ENCODE results near the gene ACSS2. TPM values are rescaled to one million over a fixed set of nuclear protein-coding genes. Genes with fewer than 3 reads are reported as not detected.

Gene ACSS2
- total RNA-seq, 2 donors from 2014 or later: 31.7 to 42.0 TPM

DNA sequence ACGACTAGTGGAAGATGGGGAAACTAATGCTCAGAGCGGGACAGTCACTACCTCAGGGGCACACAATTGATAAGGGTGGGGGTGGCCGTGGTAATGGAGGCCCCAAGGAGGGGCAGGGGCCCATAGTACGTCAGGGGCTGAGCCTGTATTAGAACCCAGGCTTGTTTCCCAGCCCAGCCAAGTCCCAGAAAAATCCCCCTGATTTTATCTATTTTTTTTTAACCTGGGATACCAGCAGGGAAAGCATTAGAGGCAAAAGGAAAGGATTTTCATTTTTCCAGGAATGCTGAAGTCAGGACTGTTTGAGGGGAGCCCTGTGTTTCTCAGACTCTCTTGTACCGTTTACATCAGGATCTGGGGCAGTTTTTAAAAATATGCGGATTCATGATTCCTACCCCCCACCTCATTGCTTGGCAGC lies 79.6 kb downstream of the ACSS2 start:
- Mint-ChIP-seq H3K36me3 (ENCODE audit: low read depth) (peaks cover 11% of the 10 kb centered on the region), H3K27ac (peak overlapping the region; percentile 99), H3K4me3 (peak overlapping the region; percentile 99), H3K9me3 (no peaks in the 10 kb centered on the region), H3K4me1 (peaks cover 17% of the 10 kb centered on the region), H3K27me3 (no peaks in the 10 kb centered on the region)
- no peak for ATAC-seq (replicated peaks)

DNA sequence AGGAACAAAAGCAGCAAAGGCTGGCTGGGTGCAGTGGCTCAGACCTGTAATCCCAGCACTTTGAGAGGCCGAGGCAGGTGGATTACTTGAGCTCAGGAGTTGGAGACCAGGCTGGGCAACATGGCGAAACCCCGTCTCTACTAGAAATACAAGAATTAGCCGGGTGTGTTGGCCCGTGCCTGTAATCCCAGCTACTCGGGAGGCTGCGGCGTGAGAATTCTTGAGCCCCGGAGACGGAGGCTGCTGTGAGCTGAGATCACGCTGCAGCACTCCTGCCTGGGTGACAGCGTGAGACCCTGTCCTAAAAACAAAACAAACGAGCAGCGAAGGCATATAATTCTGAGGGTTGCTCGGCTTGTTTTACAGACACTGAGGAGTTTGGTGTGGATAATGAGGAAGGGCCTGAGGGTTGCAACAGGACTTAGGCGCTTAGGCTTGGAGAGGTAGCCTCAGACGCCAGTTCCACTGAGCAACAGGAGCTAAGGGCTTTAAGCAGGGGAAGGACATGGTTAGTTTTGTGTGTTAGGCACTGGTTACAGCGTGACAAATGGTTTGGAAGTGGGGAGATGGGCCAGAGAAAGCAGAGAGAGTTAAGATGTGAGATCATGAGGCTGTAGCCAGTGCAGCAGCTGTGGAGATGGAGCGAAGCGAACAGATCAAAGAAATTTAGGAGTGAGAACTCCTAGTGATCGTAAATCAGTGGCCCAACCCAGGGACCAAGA lies 80.5 kb downstream of the ACSS2 start:
- Mint-ChIP-seq H3K4me3 (peak overlapping the region; percentile 99), H3K36me3 (ENCODE audit: low read depth) (peaks cover 11% of the 10 kb centered on the region), H3K4me1 (peaks cover 17% of the 10 kb centered on the region), H3K9me3 (no peaks in the 10 kb centered on the region), H3K27me3 (no peaks in the 10 kb centered on the region), H3K27ac (peak overlapping the region; percentile 99)
- ATAC-seq (replicated peaks): no peak

- Mint-ChIP-seq H3K4me3 (no peak overlapping the region), H3K4me1 (peaks cover 4% of the 10 kb centered on the region), H3K27me3 (no peaks in the 10 kb centered on the region), H3K27ac (no peak overlapping the region), H3K9me3 (no peaks in the 10 kb centered on the region), H3K36me3 (ENCODE audit: low read depth) (no peaks in the 10 kb centered on the region)
- no peak for ATAC-seq (replicated peaks)
These were observed 88.1 kb downstream of the ACSS2 start for GRCh38 chr20:34964486-34964885.

- H3K27me3 Mint-ChIP-seq: no peaks in the 10 kb centered on the region
- no peak overlapping the region for H3K4me3 Mint-ChIP-seq
- no peaks in the 10 kb centered on the region for H3K36me3 Mint-ChIP-seq (ENCODE audit: low read depth)
- peaks cover 4% of the 10 kb centered on the region for H3K4me1 Mint-ChIP-seq
- no peak for ATAC-seq (replicated peaks)
- H3K9me3 Mint-ChIP-seq: no peaks in the 10 kb centered on the region
- H3K27ac Mint-ChIP-seq: no peak overlapping the region
These were observed 88.6 kb downstream of the ACSS2 start for GRCh38 chr20:34965051-34965450.

DNA sequence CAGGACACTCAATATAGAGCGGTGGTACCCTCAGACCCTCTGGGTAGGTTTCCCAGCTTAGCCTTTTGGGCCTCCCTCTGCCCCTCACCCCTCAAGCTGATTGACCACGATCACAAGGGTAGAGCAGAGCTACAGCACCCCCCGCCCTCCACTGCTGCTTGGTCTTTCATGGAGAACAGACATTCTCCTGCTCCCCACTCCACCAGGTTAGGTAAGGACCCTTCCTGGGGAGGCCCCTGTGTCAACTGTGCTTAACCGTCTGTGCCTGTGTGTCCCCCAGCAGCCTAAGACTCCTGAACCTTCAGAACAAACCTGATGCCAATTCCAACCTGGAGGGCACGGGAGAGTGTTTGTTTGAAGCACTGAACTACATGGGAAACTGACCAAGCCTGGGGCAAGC lies 91.0 kb downstream of the ACSS2 start:
- Mint-ChIP-seq H3K27ac (no peak overlapping the region), H3K27me3 (no peaks in the 10 kb centered on the region), H3K4me3 (no peak overlapping the region), H3K9me3 (no peaks in the 10 kb centered on the region), H3K36me3 (ENCODE audit: low read depth) (no peaks in the 10 kb centered on the region), H3K4me1 (no peaks in the 10 kb centered on the region)
- no peak for ATAC-seq (replicated peaks)

DNA sequence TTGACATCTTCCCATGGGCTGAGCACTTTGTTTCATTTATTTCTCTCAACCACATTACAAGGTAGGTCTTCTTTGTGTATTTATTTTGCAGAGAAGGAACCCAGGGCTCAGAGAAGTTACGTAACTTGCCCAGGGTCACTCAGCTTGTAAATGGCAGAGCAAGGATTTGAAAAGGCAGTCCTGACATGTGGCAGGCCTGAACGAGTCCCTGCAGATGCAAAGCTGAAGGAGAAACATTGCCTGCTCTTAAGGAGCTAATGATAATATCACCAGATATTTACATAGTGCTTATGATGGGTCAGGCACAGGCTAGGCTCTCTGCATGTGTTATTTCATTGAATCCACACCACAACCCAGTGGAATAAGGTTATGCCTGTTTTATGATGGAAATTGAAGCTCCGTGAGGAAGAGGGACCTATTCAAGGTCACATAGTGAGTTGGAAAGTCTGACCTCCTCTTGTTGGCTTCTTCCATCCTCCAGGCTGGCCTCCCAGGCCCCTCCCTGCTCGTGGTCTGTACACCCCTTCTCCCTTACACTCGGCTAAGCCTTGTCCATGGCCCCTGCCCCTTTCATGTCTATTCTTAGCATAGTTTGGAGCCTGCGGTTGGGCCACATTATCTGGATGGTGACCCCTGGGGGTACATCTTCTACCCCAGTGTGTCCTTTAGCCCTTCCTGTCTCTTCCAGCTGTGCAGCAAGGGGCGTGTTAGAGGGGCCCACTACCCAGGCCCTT lies 91.8 kb downstream of the ACSS2 start:
- H3K4me1 Mint-ChIP-seq: no peaks in the 10 kb centered on the region
- no peaks in the 10 kb centered on the region for H3K9me3 Mint-ChIP-seq
- H3K27me3 Mint-ChIP-seq: no peaks in the 10 kb centered on the region
- ATAC-seq (replicated peaks): no peak
- no peak overlapping the region for H3K4me3 Mint-ChIP-seq
- H3K27ac Mint-ChIP-seq: no peak overlapping the region
- H3K36me3 Mint-ChIP-seq (ENCODE audit: low read depth): no peaks in the 10 kb centered on the region

DNA sequence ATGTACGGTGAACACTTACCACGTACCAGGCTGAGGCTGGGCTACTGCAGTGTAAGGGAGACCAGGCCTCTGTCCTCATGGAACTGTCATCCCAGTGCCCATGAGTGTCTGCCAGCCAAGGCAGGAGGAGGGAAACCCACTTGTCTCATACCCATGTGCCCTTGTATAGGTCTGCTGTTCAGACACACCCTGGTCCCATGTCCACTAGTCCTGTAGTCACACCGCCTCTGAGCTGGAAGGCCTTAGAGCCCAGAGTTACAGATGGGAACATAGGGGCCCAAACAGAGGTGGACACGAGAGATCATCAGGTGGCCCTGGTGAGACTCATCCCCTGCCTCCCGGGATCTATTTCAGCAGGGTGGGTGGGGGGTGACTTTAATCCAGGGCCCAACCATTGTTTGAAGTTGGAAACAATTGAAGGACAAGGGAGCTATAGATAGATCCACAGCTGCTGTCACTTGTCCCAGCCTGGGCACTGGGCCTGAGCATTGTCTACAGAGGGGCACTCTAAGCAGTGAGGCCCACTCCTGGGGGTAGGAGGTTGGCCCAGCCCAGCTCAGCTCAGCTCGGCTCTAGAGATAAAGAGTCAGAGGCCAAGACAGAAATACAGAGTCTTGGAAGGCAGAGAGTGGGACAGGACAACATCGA lies 93.9 kb downstream of the ACSS2 start:
- H3K27me3 Mint-ChIP-seq: no peaks in the 10 kb centered on the region
- H3K27ac Mint-ChIP-seq: no peak overlapping the region
- no peak overlapping the region for H3K4me3 Mint-ChIP-seq
- no peaks in the 10 kb centered on the region for H3K36me3 Mint-ChIP-seq (ENCODE audit: low read depth)
- no peak for ATAC-seq (replicated peaks)
- H3K4me1 Mint-ChIP-seq: no peaks in the 10 kb centered on the region
- H3K9me3 Mint-ChIP-seq: no peaks in the 10 kb centered on the region

DNA sequence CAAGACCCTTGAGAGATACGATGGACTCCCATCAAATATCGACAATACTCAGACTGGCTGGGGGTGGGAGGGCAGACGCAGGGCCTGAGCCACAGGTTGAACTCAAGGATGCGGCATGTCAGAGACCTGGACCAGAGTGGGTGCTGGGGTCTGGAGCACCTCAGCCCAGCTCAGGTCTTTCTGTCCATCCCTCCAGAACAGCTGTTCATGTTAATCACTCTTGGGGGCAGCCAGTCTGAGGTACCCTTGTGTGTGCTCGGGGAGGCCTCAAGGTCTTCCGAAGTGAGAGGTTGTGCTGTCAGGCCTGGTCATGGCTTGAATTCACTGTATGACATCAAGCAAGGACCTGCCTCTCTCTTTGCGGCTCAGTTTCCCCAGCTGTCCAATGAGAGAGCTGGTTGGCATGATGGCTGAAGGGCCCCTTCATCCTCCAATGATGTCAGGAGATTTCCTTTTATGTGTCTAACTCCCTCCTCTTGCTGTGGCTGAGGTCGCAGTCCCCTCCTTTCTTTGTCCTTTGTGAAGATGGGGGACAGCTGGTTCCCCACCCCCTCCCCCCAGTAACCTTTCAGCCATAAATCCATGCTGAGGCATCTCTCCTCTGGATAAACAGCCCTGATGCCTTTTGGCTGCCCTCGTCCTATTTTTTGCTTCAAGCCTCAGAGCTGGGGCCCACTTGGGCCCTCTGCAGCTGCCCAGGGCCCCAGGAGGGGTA lies 94.6 kb downstream of the ACSS2 start:
- H3K4me1 Mint-ChIP-seq: no peaks in the 10 kb centered on the region
- H3K9me3 Mint-ChIP-seq: no peaks in the 10 kb centered on the region
- ATAC-seq (replicated peaks): no peak

DNA sequence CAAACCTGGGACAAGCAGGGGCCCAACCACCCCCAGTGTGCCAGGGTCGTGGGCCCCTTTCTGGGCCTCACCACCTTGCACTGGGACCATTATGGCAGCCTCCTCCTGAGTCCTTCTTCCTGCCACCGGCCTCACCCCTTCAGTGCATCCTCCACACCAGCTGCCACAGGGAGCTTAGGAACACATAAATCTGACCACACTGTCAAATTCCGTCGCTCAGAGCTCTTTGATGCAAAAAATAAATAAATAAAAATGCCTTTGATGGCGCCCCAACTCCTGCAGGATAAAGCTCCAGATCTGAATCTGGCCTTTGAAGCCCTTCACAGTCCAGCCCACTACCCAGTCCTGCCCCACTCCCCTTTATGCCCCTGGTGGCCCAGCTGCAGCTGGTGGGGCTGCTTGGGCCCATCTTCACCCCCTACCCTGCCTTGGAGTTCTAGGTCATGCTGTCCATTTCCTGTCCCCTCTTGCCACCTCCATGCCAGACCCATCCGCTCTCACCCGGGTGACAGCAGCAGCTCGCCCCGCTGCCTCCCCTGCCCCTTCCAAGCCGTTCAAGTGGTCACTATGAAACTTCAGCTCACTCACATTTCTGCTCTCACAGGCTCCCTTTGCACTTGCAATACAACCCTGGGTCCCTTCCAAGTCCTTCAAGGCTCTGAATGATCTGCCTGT lies 95.3 kb downstream of the ACSS2 start:
- Mint-ChIP-seq H3K36me3 (ENCODE audit: low read depth) (no peaks in the 10 kb centered on the region), H3K4me1 (no peaks in the 10 kb centered on the region), H3K27ac (peak overlapping the region; percentile 24), H3K4me3 (no peak overlapping the region), H3K9me3 (no peaks in the 10 kb centered on the region), H3K27me3 (no peaks in the 10 kb centered on the region)
- ATAC-seq (replicated peaks): no peak

More for the DNA sequence above, 94.6 kb downstream of the ACSS2 start:
- no peaks in the 10 kb centered on the region for H3K27me3 Mint-ChIP-seq
- no peak overlapping the region for H3K4me3 Mint-ChIP-seq
- no peaks in the 10 kb centered on the region for H3K36me3 Mint-ChIP-seq (ENCODE audit: low read depth)
- no peak overlapping the region for H3K27ac Mint-ChIP-seq

DNA sequence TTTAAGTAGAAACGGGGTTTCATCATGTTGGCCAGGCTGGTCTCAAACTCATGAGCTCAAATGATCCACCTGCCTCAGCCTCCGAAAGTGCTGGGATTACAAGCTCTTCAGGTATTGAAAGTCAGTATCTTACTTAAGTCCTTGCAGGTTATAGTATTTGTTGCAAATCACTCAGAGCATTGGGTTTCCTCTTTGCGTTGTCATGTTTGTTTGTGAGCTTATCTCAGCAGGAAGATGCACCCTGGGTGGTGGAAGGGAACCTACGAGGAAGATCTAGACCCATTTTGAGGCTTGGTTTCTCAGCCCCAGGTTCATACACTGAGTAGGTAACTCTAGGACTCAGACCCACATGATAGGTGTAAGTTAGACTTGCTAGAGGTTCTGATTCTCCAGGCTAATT lies 97.8 kb downstream of the ACSS2 start:
- Mint-ChIP-seq H3K4me1 (no peaks in the 10 kb centered on the region), H3K36me3 (ENCODE audit: low read depth) (no peaks in the 10 kb centered on the region), H3K27me3 (peaks cover 9% of the 10 kb centered on the region), H3K9me3 (no peaks in the 10 kb centered on the region), H3K4me3 (no peak overlapping the region), H3K27ac (no peak overlapping the region)
- ATAC-seq (replicated peaks): no peak

DNA sequence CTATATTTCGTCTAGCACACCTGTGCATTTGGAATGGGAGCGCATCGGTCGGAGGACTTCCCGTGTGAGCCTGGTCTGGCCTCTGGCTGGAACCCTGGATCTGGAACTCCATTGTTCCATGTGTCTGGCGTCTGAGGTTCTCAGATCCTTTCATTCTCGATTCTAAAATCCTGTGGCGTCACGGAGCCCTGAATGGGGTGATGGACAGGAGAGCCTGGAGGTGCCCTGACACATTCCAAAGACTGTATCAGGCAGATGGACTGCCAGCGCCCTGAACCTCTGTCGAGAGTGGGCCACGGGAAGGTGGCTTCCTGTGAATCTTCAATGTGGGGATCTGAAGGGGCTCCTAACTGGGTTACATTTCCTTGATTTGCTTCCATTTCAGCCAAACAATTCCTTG lies 99.9 kb downstream of the ACSS2 start:
- ATAC-seq (replicated peaks): no peak
- Mint-ChIP-seq H3K9me3 (no peaks in the 10 kb centered on the region), H3K27ac (no peak overlapping the region), H3K27me3 (peaks cover 11% of the 10 kb centered on the region), H3K36me3 (ENCODE audit: low read depth) (no peaks in the 10 kb centered on the region), H3K4me1 (no peaks in the 10 kb centered on the region), H3K4me3 (no peak overlapping the region)

Data from activated T-helper 17 cell treated with anti-CD3 and anti-CD28 coated beads, Interleukin-2, amount 50 U/mL, for 72 hours (primary cell).